KMS-11 (cell line): ENCODE data around the gene SYCE3.
"Not testable (repeated sequence)": the region's sequence is repeated elsewhere in the genome, so short reads cannot be mapped to it uniquely, and the experiment has no call there.

Source experiments
- H2AFZ ChIP-seq: fragments of 200-600 bp; sonication (generic); 2 replicates; pipeline ENCODE4 v1.6.1; 2016; ENCODE audit warnings: antibody characterized with exemption, mixed run types, low read depth
- H3K27ac ChIP-seq: fragments of 200-600 bp; sonication (generic); 2 replicates; pipeline ENCODE4 v1.6.1; 2016; ENCODE audit warnings: mild to moderate bottlenecking, mixed run types
- H3K27me3 ChIP-seq: fragments of 200-600 bp; sonication (generic); 2 replicates; pipeline ENCODE4 v1.6.1; 2017; ENCODE audit warnings: mild to moderate bottlenecking, low read depth, mixed run types, moderate library complexity; ENCODE audit not compliant: insufficient read depth
- H3K36me3 ChIP-seq: fragments of 200-600 bp; sonication (generic); 2 replicates; pipeline ENCODE4 v1.6.1; 2017; ENCODE audit warnings: mild to moderate bottlenecking, mixed run types; ENCODE audit not compliant: insufficient read depth
- H3K4me1 ChIP-seq: fragments of 200-600 bp; sonication (generic); 2 replicates; pipeline ENCODE4 v1.6.1; 2016; ENCODE audit warnings: mild to moderate bottlenecking, low read depth, mixed run types; ENCODE audit not compliant: poor library complexity, severe bottlenecking
- H3K4me2 ChIP-seq: fragments of 200-600 bp; sonication (generic); 2 replicates; pipeline ENCODE4 v1.7.0; 2016; ENCODE audit warnings: mild to moderate bottlenecking, mixed run types
- H3K4me3 ChIP-seq: fragments of 200-600 bp; sonication (generic); IDR thresholded peaks from 2 replicates; pipeline ENCODE4 v1.6.1; 2017; ENCODE audit warnings: low read depth, low read length, mixed read lengths; ENCODE audit not compliant: insufficient read depth
- H3K79me2 ChIP-seq: fragments of 200-600 bp; sonication (generic); 2 replicates; pipeline ENCODE4 v1.6.1; 2016; ENCODE audit warnings: low read depth, mixed run types; ENCODE audit not compliant: insufficient read depth
- H3K9ac ChIP-seq: fragments of 200-600 bp; sonication (generic); 2 replicates; pipeline ENCODE4 v1.6.1; 2016; ENCODE audit warnings: mild to moderate bottlenecking, mixed run types
- H4K20me1 ChIP-seq: fragments of 200-600 bp; sonication (generic); 2 replicates; pipeline ENCODE4 v1.6.1; 2016; ENCODE audit warnings: mild to moderate bottlenecking, mixed run types; ENCODE audit not compliant: insufficient read depth
- TF ChIP-seq, protein P1 (sequence below): fragments of 200-600 bp; sonication (generic); conservative IDR thresholded peaks from 2 replicates; pipeline ENCODE4 v1.6.1; 2017; ENCODE audit warnings: low read depth, mild to moderate bottlenecking, antibody characterized with exemption, low read length, moderate library complexity, mixed read lengths

SYCE3 gene

DNA sequence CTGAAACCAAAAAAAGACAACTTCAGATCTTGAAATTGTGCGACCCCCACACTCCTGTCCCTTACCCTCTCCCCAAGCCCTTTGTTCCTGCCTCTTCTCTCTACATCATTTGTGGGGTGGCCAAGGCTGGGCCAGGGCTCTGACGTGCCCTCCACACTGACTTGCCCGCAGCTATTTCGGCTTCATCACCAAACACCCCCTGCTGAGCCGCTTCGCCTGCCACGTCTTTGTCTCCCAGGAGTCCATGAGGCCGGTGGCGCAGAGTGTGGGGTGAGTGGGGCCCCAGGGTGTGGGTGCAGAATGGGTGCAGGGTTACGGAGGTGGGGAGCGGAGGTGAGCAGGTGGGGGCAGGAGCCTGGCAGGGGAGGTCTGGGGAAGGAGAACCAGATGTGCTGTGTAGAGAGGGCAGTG, 47.3 kb upstream of the SYCE3 start:
- H2AFZ ChIP-seq = no peak overlapping the region
- H3K4me2 ChIP-seq = no peak overlapping the region
- no peak overlapping the region for H3K4me3 ChIP-seq
- H3K9ac ChIP-seq = no peak overlapping the region
- no peak overlapping the region for H3K27ac ChIP-seq
- no peaks in the 10 kb centered on the region for H3K36me3 ChIP-seq
- peaks cover 53% of the 10 kb centered on the region for H3K27me3 ChIP-seq
- no peaks in the 10 kb centered on the region for H3K4me1 ChIP-seq
- no peaks in the 10 kb centered on the region for H3K79me2 ChIP-seq
- H4K20me1 ChIP-seq = no peaks in the 10 kb centered on the region
- TF ChIP-seq, protein P1, sequence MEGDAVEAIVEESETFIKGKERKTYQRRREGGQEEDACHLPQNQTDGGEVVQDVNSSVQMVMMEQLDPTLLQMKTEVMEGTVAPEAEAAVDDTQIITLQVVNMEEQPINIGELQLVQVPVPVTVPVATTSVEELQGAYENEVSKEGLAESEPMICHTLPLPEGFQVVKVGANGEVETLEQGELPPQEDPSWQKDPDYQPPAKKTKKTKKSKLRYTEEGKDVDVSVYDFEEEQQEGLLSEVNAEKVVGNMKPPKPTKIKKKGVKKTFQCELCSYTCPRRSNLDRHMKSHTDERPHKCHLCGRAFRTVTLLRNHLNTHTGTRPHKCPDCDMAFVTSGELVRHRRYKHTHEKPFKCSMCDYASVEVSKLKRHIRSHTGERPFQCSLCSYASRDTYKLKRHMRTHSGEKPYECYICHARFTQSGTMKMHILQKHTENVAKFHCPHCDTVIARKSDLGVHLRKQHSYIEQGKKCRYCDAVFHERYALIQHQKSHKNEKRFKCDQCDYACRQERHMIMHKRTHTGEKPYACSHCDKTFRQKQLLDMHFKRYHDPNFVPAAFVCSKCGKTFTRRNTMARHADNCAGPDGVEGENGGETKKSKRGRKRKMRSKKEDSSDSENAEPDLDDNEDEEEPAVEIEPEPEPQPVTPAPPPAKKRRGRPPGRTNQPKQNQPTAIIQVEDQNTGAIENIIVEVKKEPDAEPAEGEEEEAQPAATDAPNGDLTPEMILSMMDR = no peak

- Histone ChIP-seq H3K27me3 (peaks cover 53% of the 10 kb centered on the region), H3K4me3 (no peak overlapping the region), H4K20me1 (no peaks in the 10 kb centered on the region), H3K36me3 (no peaks in the 10 kb centered on the region), H3K4me2 (no peak overlapping the region), H3K9ac (no peak overlapping the region), H3K4me1 (no peaks in the 10 kb centered on the region), H3K27ac (no peak overlapping the region), H3K79me2 (no peaks in the 10 kb centered on the region), H2AFZ (no peak overlapping the region)
- TF ChIP-seq, protein P1 = no peak
Observed at GRCh38 chr22:50609599-50609998, 46.9 kb upstream of the SYCE3 start.

GRCh38 chr22:50608996-50609395, 46.3 kb upstream of the SYCE3 start:
- Histone ChIP-seq H3K36me3 (no peaks in the 10 kb centered on the region), H3K79me2 (no peaks in the 10 kb centered on the region), H3K9ac (no peak overlapping the region), H3K4me2 (no peak overlapping the region), H3K4me3 (no peak overlapping the region), H3K27me3 (peaks cover 53% of the 10 kb centered on the region), H3K27ac (no peak overlapping the region), H4K20me1 (no peaks in the 10 kb centered on the region), H2AFZ (no peak overlapping the region), H3K4me1 (no peaks in the 10 kb centered on the region)
- TF ChIP-seq, protein P1 = no peak

DNA sequence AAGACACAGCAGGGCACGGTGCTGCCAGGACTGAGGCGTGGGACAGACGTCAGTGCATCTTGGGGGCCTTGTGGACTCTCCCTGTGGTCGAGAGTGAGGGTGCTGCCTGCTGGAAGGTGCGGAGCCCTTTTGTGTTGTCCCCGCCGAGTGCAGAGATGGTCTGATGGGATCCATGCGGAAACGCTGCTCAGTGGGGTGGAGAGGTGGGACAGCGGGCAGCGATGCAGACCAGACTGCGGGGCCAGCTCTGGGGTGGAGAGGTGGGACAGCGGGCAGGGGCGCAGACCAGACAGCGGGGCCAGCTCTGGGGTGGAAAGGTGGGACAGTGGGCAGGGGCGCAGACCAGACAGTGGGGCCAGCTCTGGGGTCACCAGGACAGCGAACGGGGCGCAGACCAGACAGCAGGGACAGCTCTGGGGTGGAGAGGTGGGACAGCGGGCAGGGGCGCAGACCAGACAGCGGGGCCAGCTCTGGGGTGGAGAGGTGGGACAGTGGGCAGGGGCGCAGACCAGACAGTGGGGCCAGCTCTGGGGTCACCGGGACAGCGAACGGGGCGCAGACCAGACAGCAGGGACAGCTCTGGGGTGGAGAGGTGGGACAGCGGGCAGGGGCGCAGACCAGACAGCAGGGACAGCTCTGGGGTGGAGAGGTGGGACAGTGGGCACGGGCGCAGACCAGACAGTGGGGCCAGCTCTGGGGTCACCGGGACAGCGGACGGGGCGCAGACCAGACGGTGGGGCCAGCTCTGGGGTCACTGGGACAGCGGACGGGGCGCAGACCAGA, 45.5 kb upstream of the SYCE3 start:
- not testable (repeated sequence) for H3K27ac ChIP-seq, H4K20me1 ChIP-seq, H3K4me2 ChIP-seq, H3K9ac ChIP-seq, H2AFZ ChIP-seq, H3K4me1 ChIP-seq, H3K36me3 ChIP-seq, H3K79me2 ChIP-seq, H3K4me3 ChIP-seq
- H3K27me3 ChIP-seq = peaks cover 56% of the 10 kb centered on the region

GRCh38 chr22:50607659-50608020, 44.9 kb upstream of the SYCE3 start:
- TF ChIP-seq, protein P1 = no peak
- Histone ChIP-seq H4K20me1 (no peaks in the 10 kb centered on the region), H2AFZ (no peak overlapping the region), H3K27ac (no peak overlapping the region), H3K79me2 (no peaks in the 10 kb centered on the region), H3K27me3 (peaks cover 63% of the 10 kb centered on the region), H3K4me1 (no peaks in the 10 kb centered on the region), H3K4me3 (no peak overlapping the region), H3K36me3 (no peaks in the 10 kb centered on the region), H3K4me2 (no peak overlapping the region), H3K9ac (no peak overlapping the region)
